ENCODE results near the gene WNK2. TPM values are rescaled to one million over a fixed set of nuclear protein-coding genes. Genes with fewer than 3 reads are reported as not detected.
"Not testable (repeated sequence)": the region's sequence is repeated elsewhere in the genome, so short reads cannot be mapped to it uniquely, and the experiment has no call there.

The WNK2 gene
- total RNA-seq, 1 experiment from 2014 or later, result 69.4 TPM

- Histone ChIP-seq H3K23ac (ENCODE audit: insufficient read length, low read depth, low read length) (no peak overlapping the region), H4K20me1 (ENCODE audit: control insufficient read depth, insufficient read depth, insufficient read length) (no peaks in the 10 kb centered on the region), H2AK5ac (ENCODE audit: insufficient read length, low read length) (no peak overlapping the region), H2BK120ac (ENCODE audit: low read depth, low read length, poor library complexity, severe bottlenecking) (no peak overlapping the region), H2BK15ac (ENCODE audit: low read depth, low read length) (no peak overlapping the region), H4K8ac (replicated peaks; ENCODE audit: insufficient read length, low read depth, low read length) (no peak overlapping the region), H2BK20ac (ENCODE audit: low read depth, low read length, poor library complexity, severe bottlenecking) (no peak overlapping the region), H3K4ac (ENCODE audit: low read depth, low read length) (no peak overlapping the region), H3K23me2 (ENCODE audit: insufficient read length, low read depth, low read length, poor library complexity, severe bottlenecking) (no peaks in the 10 kb centered on the region), H3T11ph (ENCODE audit: low read length) (no peak overlapping the region), H2BK12ac (ENCODE audit: insufficient read length, low read depth, low read length) (no peak overlapping the region), H2AFZ (ENCODE audit: low read length) (no peak overlapping the region), H3K27ac (ENCODE audit: insufficient read length, low read depth, low read length) (no peak overlapping the region), H4K5ac (ENCODE audit: insufficient read length, low read depth, low read length) (no peak overlapping the region), H3K4me1 (ENCODE audit: insufficient read depth, low read length) (no peaks in the 10 kb centered on the region), H3K14ac (ENCODE audit: insufficient read depth, low read length) (no peak overlapping the region), H3K18ac (ENCODE audit: insufficient read length, low read depth, low read length) (no peak overlapping the region), H3K9me3 (ENCODE audit: control insufficient read depth, low read depth, low read length) (peaks cover 10% of the 10 kb centered on the region), H3K79me2 (ENCODE audit: insufficient read depth, low read length) (no peaks in the 10 kb centered on the region), H3K4me2 (ENCODE audit: insufficient read depth, insufficient read length, low read length) (no peak overlapping the region), H4K91ac (ENCODE audit: insufficient read length, low read depth, low read length) (no peak overlapping the region), H2BK5ac (ENCODE audit: insufficient read length, low read length) (no peak overlapping the region), H3K9ac (ENCODE audit: extremely low read depth, insufficient read length, low read length) (no peak overlapping the region), H3K79me1 (ENCODE audit: insufficient read depth, low read depth, low read length, poor library complexity, severe bottlenecking) (no peaks in the 10 kb centered on the region), H3K56ac (ENCODE audit: insufficient read length, low read depth, low read length) (no peak overlapping the region), H3K27me3 (ENCODE audit: insufficient read depth, low read length) (peaks cover 2% of the 10 kb centered on the region; the same call in 1 of the 2 replicates)
- no CpG with 5 or more reads among the region's 12 CpGs for WGBS (ENCODE audit: extremely low coverage, insufficient read length, low lambda C conversion rate)
- Mint-ChIP-seq H3K4me3 (peak overlapping the region in 1 of 2 experiments; percentile 18; a peak in 1 of 5 replicates), H3K27ac (peak overlapping the region in 2 of 3 experiments; percentile 55 to 81; a peak in 3 of 7 replicates), H3K36me3 (ENCODE audit: insufficient read depth in 1 of 3, low read depth in 3 of 3) (peaks cover 15 to 37% (median 21%) of the 10 kb centered on the region in 3 experiments), H3K4me1 (peaks cover 0 to 15% of the 10 kb centered on the region in 2 experiments; a peak in 2 of 4 replicates), H3K27me3 (ENCODE audit: low read depth) (peaks cover 35% of the 10 kb centered on the region), H3K9me3 (peaks cover 27 to 29% of the 10 kb centered on the region in 2 experiments)
- no peak for TF ChIP-seq CTCF (conservative IDR thresholded peaks at IDR 0.05)
- DNase-seq, result no peak
Observed at GRCh38 chr9:93366119-93366447, 182.1 kb downstream of the WNK2 start.

- no CpG with 5 or more reads among the region's 4 CpGs for WGBS (ENCODE audit: extremely low coverage, insufficient read length, low lambda C conversion rate)
- not testable (repeated sequence) for H3K4ac ChIP-seq (ENCODE audit: low read depth, low read length); H3K4me1 ChIP-seq (ENCODE audit: insufficient read depth, low read length); H3K4me3 Mint-ChIP-seq; H2BK20ac ChIP-seq (ENCODE audit: low read depth, low read length, poor library complexity, severe bottlenecking); H3K14ac ChIP-seq (ENCODE audit: insufficient read depth, low read length); H3K18ac ChIP-seq (ENCODE audit: insufficient read length, low read depth, low read length); H3T11ph ChIP-seq (ENCODE audit: low read length); H2AFZ ChIP-seq (ENCODE audit: low read length); H3K27me3 ChIP-seq (ENCODE audit: insufficient read depth, low read length); H2BK120ac ChIP-seq (ENCODE audit: low read depth, low read length, poor library complexity, severe bottlenecking); H3K23ac ChIP-seq (ENCODE audit: insufficient read length, low read depth, low read length); H3K9ac ChIP-seq (ENCODE audit: extremely low read depth, insufficient read length, low read length); DNase-seq; H2AK5ac ChIP-seq (ENCODE audit: insufficient read length, low read length); H3K79me1 ChIP-seq (ENCODE audit: insufficient read depth, low read depth, low read length, poor library complexity, severe bottlenecking); H4K20me1 ChIP-seq (ENCODE audit: control insufficient read depth, insufficient read depth, insufficient read length); H3K23me2 ChIP-seq (ENCODE audit: insufficient read length, low read depth, low read length, poor library complexity, severe bottlenecking); H3K4me2 ChIP-seq (ENCODE audit: insufficient read depth, insufficient read length, low read length); H3K56ac ChIP-seq (ENCODE audit: insufficient read length, low read depth, low read length); H4K91ac ChIP-seq (ENCODE audit: insufficient read length, low read depth, low read length); H3K79me2 ChIP-seq (ENCODE audit: insufficient read depth, low read length); H3K27ac ChIP-seq (ENCODE audit: insufficient read length, low read depth, low read length); H3K9me3 ChIP-seq (ENCODE audit: control insufficient read depth, low read depth, low read length); H4K5ac ChIP-seq (ENCODE audit: insufficient read length, low read depth, low read length); H2BK5ac ChIP-seq (ENCODE audit: insufficient read length, low read length); H4K8ac ChIP-seq (replicated peaks; ENCODE audit: insufficient read length, low read depth, low read length); H2BK12ac ChIP-seq (ENCODE audit: insufficient read length, low read depth, low read length); H2BK15ac ChIP-seq (ENCODE audit: low read depth, low read length)
- peak overlapping the region in 1 of 3 experiments; percentile 81; a peak in 3 of 7 replicates for H3K27ac Mint-ChIP-seq
- peaks cover 37% of the 10 kb centered on the region for H3K27me3 Mint-ChIP-seq (ENCODE audit: low read depth)
- peaks cover 13 to 33% (median 21%) of the 10 kb centered on the region in 3 experiments for H3K36me3 Mint-ChIP-seq (ENCODE audit: insufficient read depth in 1 of 3, low read depth in 3 of 3)
- peaks cover 0 to 15% of the 10 kb centered on the region in 2 experiments; a peak in 2 of 4 replicates for H3K4me1 Mint-ChIP-seq
- H3K9me3 Mint-ChIP-seq, result peaks cover 23 to 26% of the 10 kb centered on the region in 2 experiments
Observed at GRCh38 chr9:93366486-93366885, 182.5 kb downstream of the WNK2 start.

All from H9 (cell line).